Pancreas (tissue), 10 donors: ENCODE data around the gene HSD3B7. TPM values are rescaled to one million over a fixed set of nuclear protein-coding genes. Genes with fewer than 3 reads are reported as not detected.

Experiments
- ATAC-seq, 4 donors: fragments of 200-7000 bp; cut with Tn5 transposase; one replicate each; pipeline versions ENCODE4 v1.8.0 to v1.9.1; 2020; ENCODE audit warnings: mild to moderate bottlenecking in 4 of 4, moderate library complexity in 4 of 4
- DNase-seq, 6 donors: peaks; one replicate each; pipeline ENCODE4 v3.0.0-alpha.2; 2020
- FAIRE-seq: peaks from 2 replicates; lab custom pipeline; 2012; peaks lifted over from hg19 to GRCh38; lab: Jason Lieb, UNC
- H3K27ac ChIP-seq, 4 donors: fragments of 200-600 bp; sonication (generic); 1 replicate in 3 of 4; 2 replicates in 1 of 4; pipeline versions ENCODE4 v1.5.0 to v1.8.0; 2020
- H3K27me3 ChIP-seq, 4 donors: fragments of 200-600 bp; one replicate each; pipeline ENCODE4 v1.8.0; 2021
- H3K36me3 ChIP-seq, 3 donors: fragments of 200-600 bp; sonication (generic) in 1 of 3; one replicate each; pipeline versions ENCODE4 v1.5.0 to v1.8.0; 2020 to 2021
- H3K4me1 ChIP-seq, 3 donors: fragments of 200-600 bp; one replicate each; pipeline ENCODE4 v1.8.0; 2021
- H3K4me3 ChIP-seq, 4 donors: fragments of 200-600 bp; sonication (generic) in 2 of 4; one replicate each; pipeline versions ENCODE4 v1.5.0 to v1.8.0; 2020 to 2021
- H3K9me3 ChIP-seq, 4 donors: fragments of 200-600 bp; one replicate each; pipeline ENCODE4 v1.8.0; 2021
- CTCF ChIP-seq, 4 donors: fragments of 200-600 bp; sonication (generic) in 3 of 4; IDR thresholded peaks; one replicate each; pipeline versions ENCODE4 v1.5.0 to v1.8.0; 2021; ENCODE audit warnings: antibody characterized with exemption in 4 of 4
- WGBS, 2 donors: extraction: QIAGEN DNeasy Blood & Tissue Kit; methylation state at CpG; one replicate each; pipeline ENCODE4 v1.1.7; 2013; 5-methylcytosine and 5-hydroxymethylcytosine counted together
- intact Hi-C, 3 donors: fragments of 100-400 bp; cut with DNase I; formaldehyde crosslinking; loops; one replicate each; pipeline versions ENCODE4 v1.11.1 to v1.14.2; 2022
- polyA plus RNA-seq, 2 donors: library from polyadenylated mRNA; stranded (reverse); fragments of 200-250 nt; gene quantifications; one replicate each; pipeline ENCODE4 v1.2.3, GENCODE V29; 2013
- total RNA-seq, 6 donors: library from RNA; stranded (reverse); fragmentation: NEBNext Ultra II Directional in 4 of 6; extraction: Animal tissue kit (Norgen Biotek cat#: 25700) in 4 of 6; gene quantifications; one replicate each; pipeline versions ENCODE4 v1.2.1 to v1.2.4, GENCODE V29; 2021 to 2023
- donor health status: healthy with polysubstance abuse.
- donor health status: DM: no; HTN: no; CAD: no; lungs with moderate emphysema.
- donor health status: DM: no; HTN: no; CAD: no.
- donor health status: control.
- donor health status: control.
- donor health status: Bipolar disorder and iron deficiency.
- donor health status: DM: yes; HTN: yes; CAD: no.
- donor health status: DM: no; HTN: no; CAD: no.
- donor health status: DM: no; HTN: no; CAD: no.
- donor health status: DM: yes; HTN: yes; CAD: no.

Gene HSD3B7
- total and polyA plus RNA-seq, 8 donors = 14.2 to 32.1 (median 17.3) TPM

- intact Hi-C loops = no loop called here
- no peak overlapping the region for H3K4me3 ChIP-seq
- H3K27ac ChIP-seq = no peak overlapping the region
- H3K4me1 ChIP-seq = no peaks in the 10 kb centered on the region
- 89 to 96% methylated on average over 4 of the region's 4 CpGs for WGBS, 2 donors
- TF ChIP-seq CTCF (IDR thresholded peaks at IDR 0.05) = no peak
- no peak for ATAC-seq
- H3K27me3 ChIP-seq = no peaks in the 10 kb centered on the region
- no peaks in the 10 kb centered on the region for H3K9me3 ChIP-seq
- FAIRE-seq = no peak
- H3K36me3 ChIP-seq = peaks cover 0 to 63% (median 29%) of the 10 kb centered on the region in 3 donors
- DNase-seq = no peak
Measured at GRCh38 chr16:30976486-30976885, 8.5 kb upstream of the HSD3B7 start.

- Histone ChIP-seq H3K4me3 (no peak overlapping the region), H3K27ac (no peak overlapping the region), H3K9me3 (no peaks in the 10 kb centered on the region), H3K4me1 (no peaks in the 10 kb centered on the region), H3K36me3 (peaks cover 0 to 56% (median 22%) of the 10 kb centered on the region in 3 donors), H3K27me3 (no peaks in the 10 kb centered on the region)
- peak in 1 of 6 donors; percentile 37 for DNase-seq
- no peak for FAIRE-seq
- intact Hi-C loops = no loop called here
- no peak for ATAC-seq
- TF ChIP-seq CTCF (IDR thresholded peaks at IDR 0.05) = no peak
- 86 to 88% methylated on average over 17 of the region's 17 CpGs for WGBS, 2 donors
Measured at GRCh38 chr16:30977502-30977901, 7.5 kb upstream of the HSD3B7 start.

GRCh38 chr16:30979170-30980022 lies 5.6 kb upstream of the HSD3B7 start:
- 93 to 96% methylated on average over 43 to 62 of the region's 62 CpGs for WGBS, 2 donors
- no peaks in the 10 kb centered on the region for H3K4me1 ChIP-seq
- no peak overlapping the region for H3K4me3 ChIP-seq
- H3K27ac ChIP-seq = no peak overlapping the region
- intact Hi-C loops = loop anchor here in 2 of 3 donors (5.0 to 10.0 kb wide), 3 partner anchors 105 to 468 kb away; partner anchors contain the start of genes PRSS53 (in 1 of the 2) and ZNF843 (in 1 of the 2)
- no peaks in the 10 kb centered on the region for H3K27me3 ChIP-seq
- TF ChIP-seq CTCF (IDR thresholded peaks at IDR 0.05) = no peak
- ATAC-seq = no peak
- no peaks in the 10 kb centered on the region for H3K9me3 ChIP-seq
- no peak for FAIRE-seq
- H3K36me3 ChIP-seq = peaks cover 0 to 45% (median 8%) of the 10 kb centered on the region in 3 donors
- no peak for DNase-seq

GRCh38 chr16:30980023-30980371 lies 5.0 kb upstream of the HSD3B7 start:
- DNase-seq = peak in 1 of 6 donors; percentile 46
- no peak for ATAC-seq
- no peak overlapping the region for H3K4me3 ChIP-seq
- no peaks in the 10 kb centered on the region for H3K4me1 ChIP-seq
- no peaks in the 10 kb centered on the region for H3K9me3 ChIP-seq
- no peak for FAIRE-seq
- no peaks in the 10 kb centered on the region for H3K27me3 ChIP-seq
- H3K27ac ChIP-seq = no peak overlapping the region
- intact Hi-C loops = loop anchor here in 2 of 3 donors (5.0 to 10.0 kb wide), 3 partner anchors 105 to 467 kb away; partner anchors contain the start of genes PRSS53 (in 1 of the 2) and ZNF843 (in 1 of the 2)
- WGBS, 2 donors = 92 to 95% methylated on average over 15 of the region's 15 CpGs
- no peak for TF ChIP-seq CTCF (IDR thresholded peaks at IDR 0.05)
- peaks cover 0 to 44% (median 8%) of the 10 kb centered on the region in 3 donors for H3K36me3 ChIP-seq
